ENCODE data around the gene SELENOP.

DNA sequence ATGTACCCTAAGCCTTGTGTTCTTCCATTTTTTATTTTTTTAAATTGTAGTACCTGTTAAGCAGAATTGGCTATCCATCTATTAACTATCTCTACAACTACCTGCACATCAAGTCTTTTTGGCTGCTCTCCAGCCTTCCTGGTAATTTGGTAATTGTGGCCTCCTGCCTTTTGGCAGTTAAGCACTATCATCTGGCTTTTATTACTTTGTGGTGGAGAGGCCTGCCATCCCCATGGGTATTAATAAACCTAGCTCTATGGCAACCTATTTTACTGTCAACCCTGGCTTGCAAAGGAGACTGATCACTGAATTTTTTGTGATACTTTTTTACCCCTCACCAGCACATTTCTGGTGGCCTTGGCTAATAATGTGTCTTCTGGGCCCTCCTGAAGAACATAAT lies 20.5 kb downstream of the SELENOP start:
- TF ChIP-seq, protein P1, sequence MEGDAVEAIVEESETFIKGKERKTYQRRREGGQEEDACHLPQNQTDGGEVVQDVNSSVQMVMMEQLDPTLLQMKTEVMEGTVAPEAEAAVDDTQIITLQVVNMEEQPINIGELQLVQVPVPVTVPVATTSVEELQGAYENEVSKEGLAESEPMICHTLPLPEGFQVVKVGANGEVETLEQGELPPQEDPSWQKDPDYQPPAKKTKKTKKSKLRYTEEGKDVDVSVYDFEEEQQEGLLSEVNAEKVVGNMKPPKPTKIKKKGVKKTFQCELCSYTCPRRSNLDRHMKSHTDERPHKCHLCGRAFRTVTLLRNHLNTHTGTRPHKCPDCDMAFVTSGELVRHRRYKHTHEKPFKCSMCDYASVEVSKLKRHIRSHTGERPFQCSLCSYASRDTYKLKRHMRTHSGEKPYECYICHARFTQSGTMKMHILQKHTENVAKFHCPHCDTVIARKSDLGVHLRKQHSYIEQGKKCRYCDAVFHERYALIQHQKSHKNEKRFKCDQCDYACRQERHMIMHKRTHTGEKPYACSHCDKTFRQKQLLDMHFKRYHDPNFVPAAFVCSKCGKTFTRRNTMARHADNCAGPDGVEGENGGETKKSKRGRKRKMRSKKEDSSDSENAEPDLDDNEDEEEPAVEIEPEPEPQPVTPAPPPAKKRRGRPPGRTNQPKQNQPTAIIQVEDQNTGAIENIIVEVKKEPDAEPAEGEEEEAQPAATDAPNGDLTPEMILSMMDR (conservative IDR thresholded peaks at IDR 0.05; ENCODE audit: low read depth in 2 of 2), result no peak
- TF ChIP-seq EZH2 (IDR thresholded peaks at IDR 0.05; ENCODE audit: low read depth, unreplicated experiment), result no peak
